GM21515 (cell line): Measurements from ENCODE around the gene ZNF730.
"Not testable (repeated sequence)": the region's sequence is repeated elsewhere in the genome, so short reads cannot be mapped to it uniquely, and the experiment has no call there.

Experiments used
- ATAC-seq: cut with Tn5 transposase; IDR thresholded peaks from one replicate; pipeline ENCODE4 v1.9.1; 2021; ENCODE audit not compliant: unreplicated experiment

The ZNF730 gene

DNA sequence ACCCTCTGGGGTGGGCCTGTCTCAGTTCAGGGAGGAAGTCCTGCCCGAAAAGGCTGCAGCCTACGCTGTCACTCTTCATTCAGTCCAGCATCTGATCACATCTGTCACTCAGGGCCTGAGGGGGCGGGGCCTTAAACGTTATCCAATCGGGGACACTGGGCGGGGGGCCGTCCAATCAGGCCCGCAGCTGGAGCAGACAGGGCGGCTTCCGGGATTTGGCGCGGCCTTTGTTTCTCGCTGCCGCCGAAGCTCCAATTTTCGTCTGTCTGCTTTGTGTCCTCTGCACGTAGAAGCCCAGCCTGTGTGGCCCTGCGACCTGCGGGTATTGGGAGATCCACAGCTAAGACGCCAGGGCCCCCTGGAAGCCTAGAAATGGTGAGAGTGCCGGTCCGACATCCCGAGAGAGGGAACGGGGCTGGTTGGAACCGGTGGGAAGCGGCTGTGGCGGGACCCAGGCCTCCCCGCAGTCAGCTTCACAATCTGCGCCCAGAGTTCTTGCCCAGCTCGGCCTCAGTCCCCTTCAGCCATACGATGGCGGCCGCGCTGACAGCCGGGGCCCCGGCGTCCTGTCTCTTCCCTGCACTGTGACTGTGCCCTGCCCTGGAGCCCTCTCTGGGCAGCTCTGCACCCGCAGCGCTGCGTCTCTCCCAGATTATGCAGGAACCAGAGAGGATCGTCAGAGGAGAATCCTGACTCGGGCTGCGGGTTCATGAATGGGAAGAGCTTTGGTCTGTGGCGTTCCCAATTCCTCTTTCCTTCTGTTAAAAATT is at the start of gene ZNF730:
Gene ZNF730 (plus strand): TSS at position 224 of the 770 bp plus-strand sequence. CDS start 149 bp downstream, at position 373.
- peak; percentile 67 for ATAC-seq

DNA sequence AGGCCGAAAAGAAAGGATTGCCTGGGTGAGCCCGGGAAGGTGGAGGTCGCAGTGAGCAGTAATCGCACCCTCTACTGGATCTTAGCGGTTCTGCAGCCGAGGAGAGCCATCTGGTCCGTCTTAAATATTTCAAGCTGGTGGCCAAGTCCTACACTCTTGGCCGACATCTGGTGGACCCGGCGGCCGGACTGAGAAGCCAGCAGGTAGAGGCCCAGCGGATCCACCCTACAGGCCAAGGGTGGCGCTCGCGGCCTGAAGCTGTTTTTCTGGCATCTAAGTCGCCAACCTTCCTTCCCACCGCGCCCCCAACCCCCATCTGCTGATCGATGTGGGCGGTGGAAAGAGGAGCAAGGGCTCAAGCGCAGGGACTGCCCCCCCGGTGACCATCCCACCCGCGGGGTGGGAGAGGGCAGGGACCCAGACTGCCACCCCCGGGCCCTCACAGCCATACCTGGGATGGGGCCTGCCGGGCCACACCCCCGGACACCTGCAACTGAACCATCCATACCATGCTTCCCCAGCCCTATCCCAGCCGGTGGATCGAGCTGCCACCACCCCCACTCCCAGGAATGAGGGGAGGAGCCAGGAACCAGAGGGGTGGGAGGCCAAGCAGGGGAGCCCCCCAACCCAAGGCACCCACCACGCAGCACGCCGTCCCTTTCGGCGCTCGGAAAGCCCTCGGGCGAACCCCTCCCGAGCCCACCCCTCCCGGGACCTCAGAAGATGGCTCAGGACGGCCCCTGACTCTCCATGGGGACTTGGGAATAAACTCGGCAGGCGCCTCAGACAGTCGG is 46.3 kb upstream of the ZNF730 start:
- no peak for ATAC-seq

DNA sequence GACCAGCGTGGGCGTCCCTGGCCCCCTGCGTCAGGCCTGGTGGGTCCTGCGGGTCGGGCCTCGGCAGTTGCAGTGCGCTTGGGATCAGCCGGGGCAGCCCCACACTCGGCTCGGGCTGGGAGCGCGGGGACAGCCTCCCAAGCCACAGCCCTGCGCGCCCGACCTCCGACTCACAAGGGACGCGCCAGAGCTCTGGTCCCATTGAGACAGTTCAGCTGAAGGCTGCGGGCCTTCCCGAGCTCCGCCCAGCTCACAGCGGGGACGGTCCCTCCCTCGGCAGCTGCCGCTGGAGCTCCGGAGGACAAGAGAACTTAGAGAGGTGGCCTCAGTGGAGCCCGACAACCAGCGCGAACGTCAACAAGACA is 45.7 kb upstream of the ZNF730 start:
- no peak for ATAC-seq

DNA sequence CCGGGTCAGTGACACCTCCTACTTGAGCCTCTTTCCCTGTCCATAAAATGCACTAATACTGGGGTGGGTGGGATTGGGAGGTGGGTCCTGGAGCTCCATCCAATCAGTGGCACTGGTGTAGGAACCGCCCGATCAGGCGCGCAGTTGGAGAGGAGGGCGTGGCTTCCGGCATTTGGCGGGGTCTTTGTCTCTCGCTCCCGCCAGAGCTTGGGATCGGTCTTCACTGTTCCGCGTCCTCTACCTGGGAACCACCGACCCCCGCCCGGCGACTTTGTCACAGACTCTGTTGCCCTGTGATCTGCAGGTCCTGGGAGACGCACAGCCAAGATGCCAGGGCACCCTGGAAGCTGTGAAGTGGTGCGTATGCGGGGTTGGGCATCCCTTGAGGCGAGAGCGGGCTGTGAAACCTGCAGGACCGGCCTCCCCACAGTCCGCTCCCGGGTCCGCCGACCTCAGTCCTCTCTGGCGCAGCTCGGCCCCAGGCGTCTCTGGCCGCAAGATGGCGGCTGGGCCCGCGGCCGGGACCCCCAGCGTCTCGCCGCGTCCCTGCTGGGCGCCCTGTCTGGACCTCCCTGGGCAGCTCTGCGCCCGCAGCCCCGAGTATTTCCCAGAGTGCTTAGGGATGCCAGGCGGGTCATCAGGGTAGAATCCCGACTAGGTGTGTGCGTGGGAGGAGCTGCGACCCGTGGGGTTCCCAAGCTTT is 41.6 kb upstream of the ZNF730 start:
- no peak for ATAC-seq

DNA sequence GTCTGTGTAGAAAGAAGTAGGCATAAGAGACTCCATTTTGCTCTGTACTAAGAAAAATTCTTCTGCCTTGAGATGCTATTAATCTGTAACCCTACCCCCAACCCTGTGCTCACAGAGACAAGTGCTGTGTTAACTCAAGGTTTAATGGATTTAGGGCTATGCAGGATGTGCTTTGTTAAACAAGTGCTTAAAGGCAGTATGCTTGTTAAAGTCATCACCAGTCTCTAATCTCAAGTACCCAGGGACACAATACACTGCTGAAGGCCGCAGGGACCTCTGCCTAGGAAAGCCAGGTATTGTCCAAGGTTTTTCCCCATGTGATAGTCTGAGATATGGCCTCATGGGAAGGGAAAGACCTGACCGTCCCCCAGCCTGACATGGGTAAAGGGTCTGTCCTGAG is 39.0 kb upstream of the ZNF730 start:
- not testable (repeated sequence) for ATAC-seq

DNA sequence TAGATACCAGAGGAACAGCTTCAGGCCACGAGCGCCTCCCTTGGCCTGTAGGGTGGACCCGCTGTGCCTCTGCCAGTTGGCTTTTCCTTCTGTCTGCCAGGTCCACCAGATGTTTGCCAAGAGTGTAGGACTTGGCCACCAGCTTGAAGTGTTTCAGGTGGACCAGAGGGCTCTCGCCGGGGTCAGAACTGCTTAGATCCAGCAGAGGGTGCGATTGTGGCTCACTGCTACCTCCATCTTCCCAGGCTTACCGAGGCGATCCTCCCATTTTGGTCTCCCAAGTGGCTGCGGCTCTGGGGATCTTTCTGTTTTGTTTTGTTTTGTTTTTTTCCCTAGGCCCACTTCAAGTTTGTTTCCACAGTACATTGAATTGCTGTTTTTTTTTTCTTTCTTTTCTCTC is 23.0 kb upstream of the ZNF730 start:
- ATAC-seq: no peak

DNA sequence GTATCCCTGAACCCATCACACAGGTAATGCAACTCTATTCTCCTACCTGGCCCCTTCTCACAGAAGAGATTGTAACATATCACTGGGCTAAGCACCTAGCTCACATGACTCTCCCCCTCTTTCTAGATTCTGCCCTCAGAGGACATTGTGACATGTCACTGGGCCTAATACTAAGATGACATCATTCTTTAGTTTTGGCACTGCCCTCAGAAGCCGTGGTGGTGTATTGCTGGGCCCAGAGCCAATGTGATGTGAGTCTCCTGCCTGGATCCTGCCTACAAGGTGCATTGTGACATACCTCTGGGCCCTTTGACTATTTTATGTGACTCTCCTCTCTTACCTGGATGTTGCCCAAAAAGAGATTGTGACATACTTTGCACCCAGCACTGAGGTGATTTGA is 21.4 kb upstream of the ZNF730 start:
- ATAC-seq: no peak

DNA sequence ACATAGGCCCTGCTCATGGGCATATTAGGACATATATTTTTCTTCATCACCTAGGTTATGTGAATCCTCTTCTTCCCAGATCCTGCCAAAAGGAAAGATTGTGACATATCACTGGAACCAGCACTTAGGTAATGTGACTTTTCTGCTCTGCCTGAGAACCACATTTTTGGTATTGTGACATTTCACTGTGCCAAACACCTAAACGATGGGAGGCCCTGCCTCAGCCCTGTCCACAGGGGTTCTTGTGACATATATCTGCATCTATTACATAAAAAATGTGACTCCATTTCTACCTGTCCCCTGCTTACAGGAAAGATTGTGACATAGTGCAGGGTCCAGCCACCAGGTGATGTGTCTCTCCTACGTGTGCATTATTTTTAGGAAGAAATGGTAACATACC is 18.5 kb upstream of the ZNF730 start:
- no peak for ATAC-seq

DNA sequence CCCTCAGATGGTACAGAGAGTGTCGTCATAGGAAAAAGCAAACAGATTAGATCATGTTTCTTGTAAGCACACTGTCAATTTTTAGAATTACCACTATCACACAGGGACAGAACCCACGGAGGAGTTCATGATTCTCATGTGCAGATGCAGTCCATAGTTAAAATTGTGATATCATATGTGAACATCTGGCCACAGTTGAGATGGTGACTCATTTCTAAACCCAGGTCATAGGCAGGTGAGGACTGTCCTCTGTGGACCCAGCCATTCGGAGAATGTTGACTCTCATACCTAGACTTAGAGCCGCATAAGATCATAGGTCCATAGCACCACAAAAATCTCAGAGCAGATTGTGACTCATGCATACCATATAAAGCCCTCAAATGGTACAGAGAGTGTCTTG is 17.8 kb upstream of the ZNF730 start:
- ATAC-seq: no peak

DNA sequence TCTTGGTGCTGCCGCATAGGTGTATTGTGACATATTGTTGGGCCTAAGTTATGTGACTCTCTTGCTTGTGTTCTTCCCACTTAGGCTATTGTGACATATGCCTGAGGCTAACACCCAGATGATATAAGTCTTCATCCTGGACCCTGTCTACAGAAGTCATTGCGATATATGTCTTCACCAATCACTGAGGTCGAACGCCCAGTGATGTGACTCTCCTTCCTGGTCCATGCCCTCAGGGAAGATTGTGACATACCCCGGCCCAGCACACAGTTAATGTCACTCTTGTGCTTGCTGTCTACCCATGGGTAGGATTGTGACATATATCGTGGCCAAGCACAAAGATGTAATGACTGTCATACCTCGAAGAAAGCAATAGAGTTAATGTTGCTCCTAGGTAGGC is 16.9 kb upstream of the ZNF730 start:
- no peak for ATAC-seq

DNA sequence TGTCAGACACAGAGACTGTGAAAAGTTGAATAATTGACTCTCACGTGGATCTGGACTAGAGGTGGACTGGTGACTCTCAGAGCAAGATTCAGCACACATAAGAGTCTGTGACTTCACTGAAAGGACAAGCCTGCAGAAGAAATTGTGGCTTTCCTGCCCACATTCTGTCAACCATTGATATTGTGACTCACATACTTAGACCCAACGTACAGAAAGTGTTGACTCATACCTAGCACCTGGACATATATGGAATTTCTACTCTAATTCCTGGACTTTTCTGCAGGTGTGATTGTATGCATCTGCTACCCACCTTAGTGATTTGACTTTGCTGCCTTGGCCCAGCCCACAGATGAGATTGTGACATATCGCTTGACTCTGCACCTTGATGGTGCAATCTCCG is 15.6 kb upstream of the ZNF730 start:
- ATAC-seq: no peak

DNA sequence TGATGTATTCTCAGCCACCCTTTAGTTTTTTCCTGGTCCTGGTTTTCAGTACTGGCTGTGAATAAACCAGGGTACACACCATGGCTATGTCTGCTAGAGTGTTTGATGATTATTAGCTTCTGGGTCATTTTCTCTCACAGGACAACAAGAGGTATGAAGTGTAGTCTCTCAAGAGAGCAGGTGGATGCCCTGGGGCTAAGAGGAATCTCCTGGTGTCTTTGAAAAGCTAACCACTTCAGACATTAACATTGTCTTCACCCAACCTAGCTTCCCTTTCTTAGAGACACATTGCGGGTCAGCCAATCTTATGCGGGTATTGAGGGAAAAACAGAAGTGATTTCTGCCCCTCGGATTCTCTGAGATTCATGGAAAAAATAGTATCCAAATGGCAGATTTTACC is 1.6 kb downstream of the ZNF730 start:
- no peak for ATAC-seq

DNA sequence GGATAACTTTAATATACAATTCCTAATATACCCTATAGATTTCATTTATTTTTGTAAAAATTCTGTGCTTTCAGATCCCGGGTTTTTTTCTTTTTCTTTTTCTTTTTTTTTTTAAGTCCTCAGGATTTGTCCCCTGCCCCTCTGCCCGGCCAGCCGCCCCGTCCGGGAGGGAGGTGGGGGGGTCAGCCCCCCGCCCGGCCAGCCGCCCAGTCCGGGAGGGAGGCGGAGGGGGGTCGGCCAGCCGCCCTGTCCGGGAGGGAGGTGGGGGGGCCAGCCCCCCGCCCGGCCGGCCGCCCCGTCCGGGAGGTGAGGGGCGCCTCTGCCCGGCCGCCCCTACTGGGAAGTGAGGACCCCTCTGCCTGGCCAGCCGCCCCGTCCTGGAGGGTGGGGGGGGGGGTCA is 17.4 kb downstream of the ZNF730 start:
- not testable (repeated sequence) for ATAC-seq

DNA sequence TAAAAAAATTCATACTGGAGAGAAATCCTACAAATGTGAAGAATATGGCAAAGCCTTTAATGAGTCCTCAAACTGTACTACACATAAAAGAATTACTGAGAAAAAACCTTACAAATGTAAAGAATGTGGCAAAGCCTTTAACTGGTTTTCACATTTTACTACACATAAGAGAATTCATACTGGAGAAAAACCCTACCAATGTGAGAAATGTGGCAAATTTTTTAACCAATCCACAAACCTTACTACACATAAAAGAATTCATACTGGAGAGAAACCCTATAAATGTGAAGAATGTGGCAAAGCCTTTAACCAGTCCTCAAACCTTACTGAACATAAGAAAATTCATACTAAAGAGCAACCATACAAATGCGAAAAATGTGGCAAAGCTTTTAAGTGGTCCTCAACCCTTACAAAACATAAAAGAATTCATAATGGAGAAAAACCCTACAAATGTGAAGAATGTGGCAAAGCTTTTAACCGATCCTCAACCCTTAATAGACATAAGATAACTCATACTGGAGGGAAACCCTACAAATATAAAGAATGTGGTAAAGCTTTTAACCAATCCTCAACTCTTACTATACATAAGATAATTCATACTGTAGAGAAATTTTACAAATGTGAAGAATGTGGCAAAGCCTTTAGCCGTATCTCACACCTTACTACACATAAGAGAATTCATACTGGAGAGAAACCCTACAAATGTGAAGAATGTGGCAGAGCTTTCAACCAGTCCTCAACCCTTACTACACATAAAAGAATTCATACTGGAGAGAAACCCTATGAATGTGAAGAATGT is 29.0 kb downstream of the ZNF730 start:
- ATAC-seq: no peak

DNA sequence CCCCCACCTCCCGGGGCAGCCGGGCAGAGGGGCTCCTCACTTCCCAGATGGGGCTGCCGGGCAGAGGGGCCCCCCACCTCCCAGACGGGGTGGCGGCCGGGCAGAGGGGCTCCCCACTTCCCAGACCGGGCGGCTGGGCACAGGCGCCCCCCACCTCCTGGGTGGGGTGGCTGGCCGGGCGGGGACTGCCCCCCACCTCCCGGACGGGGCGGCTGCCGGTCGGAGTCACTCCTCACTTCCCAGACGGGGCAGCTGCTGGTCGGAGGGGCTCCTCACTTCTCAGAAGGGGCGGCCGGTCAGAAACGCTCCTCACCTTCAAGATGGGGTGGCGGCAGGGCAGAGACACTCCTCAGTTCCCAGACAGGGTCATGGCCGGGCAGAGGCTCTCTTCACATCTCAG is 43.9 kb downstream of the ZNF730 start:
- no peak for ATAC-seq

DNA sequence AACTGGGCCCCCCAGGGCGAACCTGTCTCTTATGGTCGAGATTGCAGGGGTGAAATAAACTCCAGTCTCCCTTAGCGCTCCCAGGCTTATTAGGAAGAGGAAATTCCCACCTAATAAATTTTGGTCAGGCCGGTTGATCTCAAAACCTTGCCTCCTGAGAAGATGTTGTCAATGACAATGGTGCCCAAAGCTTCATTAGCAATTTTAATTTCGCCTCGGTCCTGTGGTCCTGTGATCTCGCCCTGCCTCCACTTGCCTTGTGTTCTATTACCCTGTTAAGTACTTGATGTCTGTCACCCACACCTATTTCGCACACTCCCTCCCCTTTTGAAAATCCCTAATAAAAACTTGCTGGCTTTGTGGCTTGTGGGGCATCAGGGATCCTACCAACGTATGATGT is 51.5 kb downstream of the ZNF730 start:
- not testable (repeated sequence) for ATAC-seq

DNA sequence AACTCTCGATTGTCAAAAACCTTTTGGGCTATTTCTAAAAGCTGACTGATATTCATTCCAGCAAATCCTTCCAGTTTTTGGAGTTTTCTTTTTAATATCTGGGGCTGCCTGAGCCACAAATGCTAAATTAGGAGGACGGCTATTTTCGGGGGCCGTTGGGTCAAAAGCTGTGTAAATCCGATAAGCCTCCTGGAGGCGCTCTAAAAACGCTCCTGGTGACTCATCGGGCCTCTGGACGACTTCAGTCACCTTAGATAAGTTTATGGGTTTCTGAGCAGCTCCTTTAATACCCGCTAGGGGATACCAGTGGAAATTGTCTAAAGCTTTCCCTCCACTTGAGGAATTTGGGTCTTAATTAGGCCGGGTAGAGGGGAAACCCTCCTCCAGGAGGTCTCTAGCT is 66.4 kb downstream of the ZNF730 start:
- no peak for ATAC-seq

DNA sequence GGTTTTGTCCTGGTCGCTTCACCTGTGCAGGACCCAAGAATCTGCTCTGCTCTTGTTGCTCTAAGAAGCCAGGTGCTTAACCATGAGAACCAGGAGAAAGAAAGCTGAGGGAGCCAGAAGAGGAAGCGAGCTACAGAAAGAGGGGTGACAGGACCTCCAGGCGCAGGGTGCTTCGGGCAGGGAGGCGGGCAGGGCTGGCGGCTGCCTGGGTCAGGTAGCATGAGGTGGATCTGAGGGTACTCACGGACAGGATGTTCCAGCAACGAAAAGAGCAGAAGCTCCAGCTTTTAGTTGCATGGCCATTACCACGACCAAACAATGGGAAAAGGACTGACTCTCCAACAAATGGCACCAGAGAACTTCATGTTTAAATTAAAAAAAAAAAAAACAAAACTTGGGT is 73.5 kb downstream of the ZNF730 start:
- no peak for ATAC-seq
